ENCODE data around the gene MYLK.

The MYLK gene

DNA sequence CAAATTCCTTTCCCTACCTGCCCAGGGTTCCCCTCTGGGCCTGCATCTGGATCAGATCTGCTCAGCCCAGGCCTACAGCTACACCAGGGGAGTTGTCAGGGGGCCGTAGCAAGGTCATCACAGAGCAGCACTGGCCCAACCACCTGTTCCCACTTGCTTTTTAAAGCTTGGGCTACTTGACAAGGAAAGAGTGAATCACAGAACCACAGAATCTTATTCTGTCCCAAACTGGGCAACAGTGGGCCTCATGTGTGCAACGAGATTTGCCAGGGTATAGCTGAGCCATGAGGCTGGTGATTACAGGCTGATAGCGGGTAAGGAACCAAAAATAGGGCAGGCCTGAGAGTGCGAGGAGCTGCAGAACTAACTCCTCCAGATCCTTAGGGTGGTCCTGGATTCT is 66.7 kb downstream of the MYLK start:
- no peak for DNase-seq

DNA sequence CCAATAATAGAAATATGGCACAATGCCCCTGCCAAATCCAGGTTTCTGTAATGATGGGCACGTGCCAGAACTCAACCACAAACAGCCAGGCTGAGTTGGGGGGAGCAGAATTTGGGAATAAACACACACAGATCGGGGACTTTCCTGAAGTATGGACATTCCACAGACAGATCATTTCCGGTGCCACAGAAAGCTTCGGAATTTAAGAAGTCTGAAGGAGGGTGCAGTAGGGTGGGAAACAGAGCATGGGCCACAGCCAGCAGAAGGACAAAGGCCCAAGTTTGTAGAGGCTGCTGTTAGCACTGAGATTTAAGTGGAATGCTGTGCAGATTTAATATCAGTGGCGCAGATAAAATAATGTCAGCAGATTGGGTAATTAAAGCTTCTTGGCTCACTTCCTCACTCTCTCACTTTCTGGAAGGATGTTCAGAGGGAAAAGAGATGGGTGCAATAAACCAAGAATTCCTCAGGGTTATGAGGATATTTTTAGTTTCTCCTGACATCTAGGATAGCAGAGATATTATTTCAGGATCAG is 67.4 kb downstream of the MYLK start:
- DNase-seq: no peak

DNA sequence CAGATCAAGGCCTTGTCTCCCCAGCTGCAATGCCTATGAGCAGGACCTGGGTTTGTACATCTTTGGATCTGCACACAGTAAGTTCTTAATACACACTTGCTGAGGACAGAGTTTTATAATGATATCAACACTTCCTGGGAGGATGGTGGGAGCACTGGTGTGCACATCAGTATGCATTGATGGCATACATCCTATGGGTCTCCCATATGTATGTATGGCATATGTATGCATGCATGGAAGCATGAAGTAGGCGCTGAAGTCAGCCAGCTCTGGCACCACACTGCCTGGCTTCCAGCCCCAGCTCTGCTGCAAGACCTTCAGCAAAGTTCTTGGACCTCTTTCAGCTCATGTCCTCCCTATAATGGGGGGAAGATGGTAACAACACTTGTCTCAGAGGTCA is 68.2 kb downstream of the MYLK start:
- DNase-seq: no peak

DNA sequence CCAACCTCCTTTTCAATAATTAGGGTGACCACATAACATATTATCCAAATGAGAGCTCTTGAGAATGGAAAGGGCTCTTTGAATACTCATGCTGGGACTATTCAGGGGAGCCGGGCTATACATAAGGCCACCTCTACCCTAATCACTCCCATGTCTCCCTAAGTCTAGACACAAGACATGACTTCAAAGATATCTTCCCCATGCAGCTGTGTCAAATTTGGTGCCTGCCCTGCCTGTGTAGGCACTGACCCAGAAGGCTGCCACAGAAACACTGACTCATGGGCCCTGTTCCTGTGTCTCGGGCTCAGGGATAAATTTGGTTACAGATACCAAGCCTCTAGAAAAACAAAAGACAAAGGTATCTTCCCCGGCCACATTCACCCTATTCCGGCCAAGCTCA is 70.3 kb downstream of the MYLK start:
- DNase-seq: no peak

DNA sequence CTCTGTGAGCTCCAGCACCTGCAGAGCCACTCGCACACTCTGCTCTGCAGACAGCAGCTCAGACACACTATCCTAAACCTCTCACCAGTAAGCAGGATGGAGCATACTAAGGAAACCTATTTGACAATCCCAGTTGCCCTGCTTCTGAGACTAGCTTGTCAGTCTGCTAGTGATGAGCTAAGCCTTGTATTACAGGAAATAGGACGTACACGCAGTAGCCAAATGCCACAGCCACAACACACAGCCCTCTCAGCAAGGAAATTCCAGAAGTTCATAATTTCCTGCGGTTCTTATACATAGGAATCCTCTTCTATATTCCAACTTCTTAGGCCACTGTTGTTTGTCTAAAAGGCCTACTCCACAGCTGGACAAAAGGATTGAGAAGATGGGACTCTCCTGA is 74.5 kb downstream of the MYLK start:
- no peak for DNase-seq

DNA sequence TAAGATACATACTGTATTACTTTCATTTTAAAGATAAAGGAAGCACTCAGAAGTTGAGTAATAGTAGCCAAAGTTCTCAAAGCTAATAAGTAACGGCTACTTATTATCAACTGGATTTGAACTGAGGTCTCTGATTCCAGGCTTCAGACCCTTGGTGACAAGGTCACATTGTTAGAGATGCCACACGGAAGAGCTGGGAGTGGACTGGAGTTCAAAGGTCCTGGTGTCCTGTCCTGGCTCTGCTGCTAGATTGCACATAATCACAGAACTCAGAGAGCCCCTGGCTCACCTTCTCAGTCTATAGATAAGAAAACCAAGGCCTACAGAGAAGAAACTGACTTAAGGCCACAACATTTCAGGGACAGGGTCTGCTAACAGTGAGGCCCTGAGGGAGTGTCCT is 75.3 kb downstream of the MYLK start:
- no peak for DNase-seq

DNA sequence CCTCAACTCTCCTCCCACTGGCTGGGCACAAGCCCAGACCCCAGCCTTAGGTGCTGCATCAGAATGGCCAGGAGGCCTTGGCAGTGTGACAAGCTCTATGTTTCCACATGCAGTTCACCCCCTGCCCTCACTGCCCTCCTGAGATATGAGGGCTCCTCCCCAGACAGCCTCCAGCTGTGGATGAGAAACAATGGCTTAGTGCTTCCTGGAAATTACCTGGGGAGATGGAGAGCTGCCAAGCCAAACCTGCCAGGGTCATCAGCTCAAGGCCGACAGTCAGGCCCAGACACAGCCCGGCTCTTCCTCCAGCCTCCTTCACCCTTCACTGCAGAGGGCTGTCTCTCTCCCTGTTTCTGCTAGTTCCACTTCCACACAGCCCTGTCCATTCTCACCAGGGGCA is 76.3 kb downstream of the MYLK start:
- DNase-seq: no peak

DNA sequence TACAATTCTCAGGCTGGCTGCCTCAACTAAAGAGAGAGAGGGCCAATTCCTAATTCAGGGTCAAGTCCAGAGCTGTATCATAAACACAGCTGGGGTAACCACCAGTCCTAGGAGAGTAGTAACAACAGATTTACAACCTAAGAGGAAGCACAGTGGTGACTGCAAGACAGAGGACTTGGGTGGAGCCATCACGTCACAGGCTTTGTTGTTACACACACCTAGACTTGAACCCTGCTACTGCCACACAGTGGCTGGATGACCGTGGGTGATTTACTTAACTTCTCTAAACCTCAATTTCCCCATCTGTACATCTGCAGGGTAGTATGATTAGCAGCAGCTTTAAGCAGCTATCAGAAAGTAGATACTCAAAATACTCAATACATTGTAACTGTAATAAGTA is 78.6 kb downstream of the MYLK start:
- no peak for DNase-seq

DNA sequence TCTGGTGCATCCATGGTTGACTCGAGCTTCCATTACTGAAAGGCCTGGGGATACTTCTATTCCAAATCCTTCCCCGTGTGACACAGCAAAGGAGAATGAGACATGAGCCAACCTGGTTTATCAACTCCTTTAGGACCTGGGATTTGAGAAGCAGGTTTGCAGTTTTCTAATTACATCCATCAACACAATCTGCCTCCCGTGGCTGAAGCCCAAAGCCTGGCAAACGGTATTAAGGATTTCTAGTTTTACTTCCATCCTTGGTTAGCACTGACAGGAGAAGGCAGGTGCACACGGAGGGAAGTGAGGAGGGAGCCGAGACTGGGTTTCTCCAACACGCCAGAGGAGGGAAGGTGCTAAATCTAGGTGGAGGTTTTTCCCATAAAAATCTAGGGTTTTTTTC is 79.0 kb downstream of the MYLK start:
- no peak for DNase-seq

DNA sequence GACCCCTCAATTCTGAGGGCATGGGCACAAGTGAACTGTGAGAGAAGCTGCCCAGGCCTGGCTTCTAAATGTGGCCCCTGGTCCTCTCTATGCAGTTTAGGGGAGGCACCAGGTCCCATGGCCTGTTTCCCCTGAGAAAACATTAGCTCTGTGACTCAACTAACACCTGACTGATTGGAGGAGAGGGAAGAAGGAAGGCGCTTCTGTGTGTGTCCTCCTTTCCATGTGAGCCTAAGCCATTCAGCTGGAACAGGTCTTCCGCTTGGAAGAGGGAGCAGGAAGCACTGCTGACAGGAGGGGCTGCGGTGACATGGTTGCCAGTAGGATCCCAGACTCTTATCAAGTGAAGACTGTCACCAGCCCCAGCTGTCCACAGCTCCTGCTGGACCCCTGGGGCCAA is 79.5 kb downstream of the MYLK start:
- DNase-seq: no peak

DNA sequence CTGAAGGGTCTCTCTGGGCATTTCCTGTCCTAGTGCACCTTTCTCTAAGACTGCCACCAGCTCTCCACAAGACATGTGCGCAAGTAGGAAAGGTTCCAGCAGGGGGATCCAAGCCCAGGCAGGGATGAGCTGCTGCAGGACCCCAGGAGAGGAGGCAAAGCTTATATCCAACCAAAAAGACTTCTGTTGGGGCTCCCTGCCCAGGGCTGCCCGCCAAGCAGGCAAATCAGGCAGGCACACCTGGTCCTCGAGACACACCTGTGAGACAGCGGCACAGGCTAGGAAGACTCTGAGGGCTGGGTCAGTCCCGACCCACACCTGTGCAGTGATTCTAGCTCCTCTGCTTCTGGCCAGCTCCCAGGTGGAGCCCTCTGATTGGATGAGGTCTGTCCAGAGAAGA is 80.6 kb downstream of the MYLK start:
- DNase-seq: no peak

DNA sequence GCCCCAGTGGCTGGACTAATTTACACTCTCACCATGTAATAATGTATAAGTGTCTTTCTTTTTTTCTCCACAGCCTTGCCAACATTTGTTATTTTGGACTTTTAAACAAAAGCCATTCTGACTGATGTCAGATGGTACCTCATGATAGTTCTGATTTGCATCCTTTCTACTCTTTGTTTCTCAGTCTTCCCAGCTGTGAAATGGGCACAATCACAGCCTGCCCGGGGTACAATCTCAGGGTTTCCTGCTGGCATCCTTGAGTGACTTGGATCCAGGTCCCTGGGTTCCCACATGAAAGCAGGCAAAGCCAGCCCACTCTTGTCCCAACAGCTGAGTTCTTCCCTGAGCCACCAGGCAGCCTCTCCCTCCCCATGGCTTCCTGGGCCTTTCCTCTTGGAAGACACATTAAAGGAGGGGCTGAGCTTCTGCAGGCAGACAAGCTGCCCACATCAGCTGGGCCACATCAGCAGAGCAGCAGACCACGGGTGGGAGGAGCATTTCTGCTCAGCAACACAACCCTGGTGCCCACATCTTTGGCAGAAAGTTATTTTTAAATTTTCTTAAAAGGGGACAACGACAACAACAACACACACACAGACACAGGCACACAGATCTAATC is 82.0 kb downstream of the MYLK start:
- DNase-seq: no peak

DNA sequence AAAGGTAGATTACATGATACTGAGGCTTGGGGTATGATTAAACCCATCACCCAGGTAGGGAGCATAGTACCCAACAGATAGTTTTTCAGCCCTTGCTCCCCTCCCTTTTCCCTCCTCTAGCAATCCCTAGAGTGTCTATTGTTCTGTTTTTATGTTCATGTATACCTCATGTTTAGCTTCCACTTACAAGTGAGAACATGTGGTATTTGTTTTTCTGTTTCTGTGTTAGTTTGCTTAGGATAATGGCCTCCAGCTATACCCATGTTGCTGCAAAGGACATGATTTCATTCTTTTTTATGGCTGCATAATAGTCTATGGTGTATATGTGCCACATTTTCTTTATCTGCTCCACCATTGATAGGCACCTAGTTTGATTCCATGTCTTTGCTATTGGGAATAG is 82.7 kb downstream of the MYLK start:
- no peak for DNase-seq

DNA sequence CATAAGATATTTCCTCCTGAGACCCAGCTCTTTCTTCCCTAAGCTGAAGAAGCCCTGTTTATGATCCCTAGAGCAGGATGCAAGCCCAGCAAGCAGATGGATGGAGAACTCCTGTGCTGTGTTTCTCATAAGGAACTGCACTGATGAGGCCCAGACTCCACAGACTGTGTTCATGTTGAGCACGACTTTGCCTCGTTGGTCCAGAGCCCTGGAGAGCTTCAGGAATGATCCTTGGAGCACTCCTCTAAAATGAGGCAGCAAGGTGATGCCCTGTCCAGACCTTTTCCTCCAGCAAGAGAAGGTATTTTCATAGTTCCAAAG is 83.8 kb downstream of the MYLK start:
- DNase-seq: no peak

DNA sequence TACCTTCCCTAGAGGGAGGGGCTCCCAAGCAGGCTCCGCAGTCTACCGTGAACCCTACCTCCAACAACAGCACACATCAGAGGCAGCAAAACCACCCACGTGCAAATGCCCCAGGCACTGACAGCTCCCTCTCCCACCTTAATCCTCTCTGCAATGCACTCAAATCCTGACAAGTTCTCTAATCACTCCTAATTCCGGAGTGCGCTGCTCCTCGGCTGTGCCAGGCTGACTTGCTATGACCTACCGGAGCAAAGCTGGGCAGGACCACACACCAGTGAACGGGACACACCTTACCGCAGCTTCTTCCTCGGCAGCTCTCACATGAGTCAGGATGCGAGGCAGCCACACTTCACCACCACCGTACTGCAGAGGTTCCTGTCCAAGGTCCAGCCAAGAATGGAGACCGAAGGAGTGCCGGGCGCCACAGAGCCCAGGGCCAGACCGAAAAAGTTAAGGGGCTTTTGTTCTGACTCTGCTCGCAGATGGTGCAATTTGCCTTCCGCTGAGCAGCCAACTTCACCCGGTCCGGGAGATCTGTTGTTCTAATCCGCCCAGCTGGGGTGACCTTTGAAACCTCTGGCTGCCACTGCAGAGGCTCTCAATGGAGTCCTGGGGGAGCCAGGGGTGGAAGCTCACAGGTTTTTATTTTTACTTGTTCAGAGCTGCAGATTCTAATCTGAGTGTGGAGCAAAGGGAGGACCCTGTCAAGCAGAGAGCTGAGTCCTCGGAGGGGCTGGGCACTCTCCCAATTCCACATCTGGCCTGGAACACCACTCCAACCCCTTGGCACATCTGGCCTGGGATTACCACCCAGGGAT is 84.4 kb downstream of the MYLK start:
- no peak for DNase-seq

DNA sequence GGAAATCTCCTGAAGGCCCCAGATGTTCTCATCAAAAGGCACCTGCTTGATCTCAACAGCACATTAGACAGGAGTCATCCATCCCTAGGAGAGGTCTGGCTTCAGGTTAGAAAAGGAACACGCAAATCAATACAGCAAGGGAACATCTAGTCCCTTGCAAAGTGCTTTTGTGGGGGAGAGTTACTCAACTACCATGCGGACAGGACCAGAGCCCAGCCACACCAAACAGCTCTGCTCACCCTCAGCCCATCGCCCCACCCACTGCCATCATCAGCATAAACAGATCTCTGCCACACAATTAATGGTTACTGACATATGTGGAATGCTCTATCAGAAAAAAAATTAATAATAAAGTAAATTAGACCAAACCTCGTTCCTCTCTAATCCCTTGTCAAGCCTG is 85.6 kb downstream of the MYLK start:
- no peak for DNase-seq

DNA sequence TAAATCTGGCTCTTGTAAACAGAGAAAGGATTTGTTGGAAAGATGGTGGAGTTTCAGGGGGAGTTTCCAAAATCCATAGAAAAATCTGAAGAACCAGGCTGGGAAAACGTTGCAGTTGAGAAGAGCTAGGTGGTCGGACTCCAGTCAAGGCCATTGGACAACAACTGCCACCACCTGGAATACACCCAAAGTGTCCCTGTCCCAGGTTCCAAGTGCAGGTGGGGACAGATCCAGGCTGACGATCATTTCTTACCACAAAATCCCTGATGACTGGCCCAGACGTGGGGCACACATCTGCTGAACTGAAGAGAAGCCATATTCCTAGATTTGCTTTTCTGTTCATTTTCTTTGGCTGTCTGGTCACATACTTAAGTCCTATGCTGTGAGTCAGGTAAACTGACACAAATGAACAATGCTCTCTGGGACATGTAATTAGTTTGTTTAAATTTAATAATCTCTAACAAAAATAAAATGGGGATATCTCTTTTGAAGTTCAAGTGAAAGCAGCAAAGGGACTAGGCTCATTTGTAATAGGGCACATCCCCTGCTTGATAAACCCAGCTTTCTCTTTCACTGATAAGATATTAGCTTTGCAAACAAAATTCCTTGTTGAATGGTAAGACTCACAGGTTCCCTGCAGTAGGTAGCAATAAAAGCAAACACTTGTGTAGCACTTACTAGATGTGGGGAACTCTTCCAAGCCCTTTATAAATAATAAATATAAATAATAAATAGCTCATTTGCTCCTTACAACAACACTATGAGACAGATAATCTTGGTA is 88.5 kb downstream of the MYLK start:
- DNase-seq: no peak

DNA sequence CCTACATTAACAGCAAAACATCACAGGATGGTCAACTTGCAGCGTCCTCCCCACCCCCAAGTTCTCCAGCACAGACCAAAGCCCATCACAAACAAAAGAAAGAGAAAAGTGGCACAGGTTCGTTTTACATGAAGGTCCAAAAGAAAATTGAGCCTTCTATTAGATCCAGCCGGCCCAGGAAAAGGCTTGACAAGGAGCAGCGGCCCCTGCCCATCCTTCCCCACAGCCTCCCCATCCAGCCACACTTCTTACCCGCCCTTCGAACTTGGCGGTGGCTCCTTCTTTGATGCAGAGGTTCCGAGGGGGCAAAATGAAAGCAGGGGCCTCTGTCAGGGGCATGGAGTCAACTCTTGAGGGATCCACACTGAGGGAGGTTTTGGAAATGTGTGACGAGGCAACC is 90.7 kb downstream of the MYLK start:
- no peak for DNase-seq

DNA sequence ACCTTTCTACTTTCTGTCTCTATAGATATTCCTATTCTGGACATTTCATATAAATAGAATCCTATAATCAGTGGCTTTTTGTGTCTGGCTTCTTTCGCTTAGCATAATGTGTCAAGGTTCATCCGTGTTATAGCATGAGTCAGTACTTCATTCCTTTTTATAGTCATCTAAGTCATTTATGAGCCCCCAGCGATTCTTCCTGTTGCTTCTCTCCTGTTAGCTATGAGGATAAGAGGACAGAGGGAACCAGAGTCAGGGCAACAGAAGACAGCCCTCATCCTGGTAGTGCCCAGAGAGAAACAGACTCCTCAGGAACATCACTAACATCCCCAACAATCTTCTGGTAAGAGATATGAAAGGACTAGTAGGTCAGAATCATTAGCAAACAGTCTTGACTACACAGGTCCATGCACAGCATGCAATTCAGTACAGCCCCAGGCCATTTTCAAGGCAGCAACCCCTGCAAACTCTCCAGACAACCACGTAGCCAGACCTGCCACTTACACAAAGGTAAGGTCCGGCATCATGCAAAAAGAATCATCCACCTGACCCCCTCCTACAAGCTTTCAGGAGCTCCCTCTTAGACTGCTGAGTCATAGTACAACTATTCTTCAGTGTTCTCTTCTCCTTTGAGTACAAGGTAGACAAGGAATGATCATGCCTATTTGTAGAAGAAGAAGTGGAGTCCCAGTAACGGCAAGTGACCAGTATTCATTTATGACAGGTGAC is 91.5 kb downstream of the MYLK start:
- no peak for DNase-seq

DNA sequence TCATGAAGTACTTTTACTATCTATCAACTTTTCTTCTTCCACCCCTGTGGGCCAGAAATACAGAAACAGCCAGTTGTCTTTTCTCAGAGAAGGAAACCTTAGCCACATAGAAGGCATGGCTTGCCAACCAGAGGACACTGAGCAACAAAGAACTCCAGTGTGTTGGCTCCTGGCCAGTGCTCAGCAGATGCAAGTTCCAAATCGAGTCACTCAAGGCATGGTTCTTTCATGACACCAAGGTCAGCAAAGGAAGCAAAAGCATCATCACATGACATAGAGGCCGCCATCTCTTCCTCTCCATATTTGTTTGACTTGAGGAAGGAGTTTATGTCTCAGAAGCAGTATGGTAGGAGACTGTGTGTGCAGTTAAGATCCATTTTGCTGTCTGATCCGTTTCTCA is 92.2 kb downstream of the MYLK start:
- no peak for DNase-seq

DNA sequence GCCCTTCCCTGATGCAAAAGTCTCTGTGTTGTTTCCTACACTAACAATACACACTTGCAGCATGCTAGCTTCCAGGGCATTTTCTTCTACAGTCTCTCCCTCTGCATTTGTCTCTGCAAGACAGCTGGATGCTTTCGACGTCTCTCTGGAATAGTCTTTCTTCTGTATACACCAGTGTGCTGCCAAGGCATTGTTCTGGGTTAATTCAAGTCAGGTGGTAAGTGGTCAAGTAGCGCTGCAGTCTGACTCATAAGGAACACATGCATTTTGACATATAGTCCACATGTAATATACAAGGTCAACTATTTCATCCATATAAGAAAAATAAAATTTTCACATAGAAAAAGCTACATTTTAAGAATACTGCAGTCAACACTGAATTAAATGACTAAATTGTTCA is 92.7 kb downstream of the MYLK start:
- DNase-seq: no peak

DNA sequence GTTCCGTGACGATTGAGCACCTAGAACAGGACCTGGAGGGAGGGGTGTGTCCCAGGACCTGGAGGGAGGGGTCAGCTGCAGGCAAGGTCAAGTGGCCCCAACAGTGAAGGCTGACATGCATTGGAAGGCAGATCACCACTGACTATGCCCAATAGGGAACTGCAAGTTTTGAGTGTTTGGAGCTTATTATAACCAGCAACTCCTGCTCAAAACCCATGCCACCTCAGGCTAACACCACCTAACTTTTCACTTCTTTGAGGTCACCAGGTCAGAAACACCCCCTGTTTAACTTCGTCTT is 93.1 kb downstream of the MYLK start:
- no peak for DNase-seq

DNA sequence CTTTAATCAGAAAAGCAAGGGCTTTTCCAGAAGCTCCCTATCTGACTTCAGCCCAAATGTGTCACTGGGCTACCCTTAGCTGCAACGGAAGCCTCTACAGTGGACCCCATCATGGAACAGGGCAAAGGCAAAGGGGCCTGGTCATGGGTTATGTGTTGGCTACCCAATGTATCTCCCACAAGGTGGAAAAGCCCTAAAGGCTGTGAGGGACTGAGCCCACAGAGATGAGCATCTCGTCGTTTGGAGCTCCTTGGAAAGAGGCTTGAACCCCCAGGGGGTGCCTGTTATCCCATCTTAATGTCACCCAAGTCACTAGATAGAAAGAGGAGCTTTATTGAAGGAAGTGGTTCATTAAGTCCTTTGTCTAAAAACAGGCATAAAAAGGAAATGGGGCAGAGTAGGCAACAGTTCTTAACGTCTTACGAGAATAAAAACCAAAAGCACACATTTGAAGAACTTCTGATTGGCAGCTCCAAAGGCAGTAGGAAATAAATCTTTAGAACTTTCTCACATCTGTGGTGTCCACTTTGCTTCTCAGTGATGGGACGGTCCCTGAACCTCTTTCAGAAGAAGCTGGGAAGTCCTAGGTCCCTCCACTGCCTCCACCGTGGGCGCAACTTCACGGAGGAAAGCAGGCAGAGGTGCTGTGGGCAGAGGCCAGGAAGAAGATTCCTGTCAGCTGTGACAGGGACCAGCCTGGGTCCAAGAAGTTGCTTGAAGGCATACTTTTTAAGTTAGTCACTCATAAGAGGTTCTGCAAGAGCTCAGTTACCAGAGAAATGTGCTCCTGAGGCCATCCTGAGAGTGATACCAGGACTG is 93.7 kb downstream of the MYLK start:
- no peak for DNase-seq
